ENCODE measurements around the gene C12orf54. TPM values are rescaled to one million over a fixed set of nuclear protein-coding genes. Genes with fewer than 3 reads are reported as not detected.
"Not testable (repeated sequence)": the region's sequence is repeated elsewhere in the genome, so short reads cannot be mapped to it uniquely, and the experiment has no call there.

The C12orf54 gene
- total RNA-seq, 3 donors from 2014 or later: 0.64 TPM; not detected in 2

- no peaks in the 10 kb centered on the region for H3K4me1 ChIP-seq
- H3K36me3 ChIP-seq: no peaks in the 10 kb centered on the region
- TF ChIP-seq POLR2AphosphoS5 (IDR thresholded peaks at IDR 0.05): no peak
- TF ChIP-seq CTCF (IDR thresholded peaks at IDR 0.05): no peak
- no peak for TF ChIP-seq POLR2A (IDR thresholded peaks at IDR 0.05)
- no peaks in the 10 kb centered on the region for H3K9me3 ChIP-seq
- no peak for DNase-seq (ENCODE audit: low spot score in 2 of 2)
- no peak overlapping the region for H3K4me3 ChIP-seq
- H3K27me3 ChIP-seq: no peaks in the 10 kb centered on the region
- intact Hi-C loops (cut with DNase I; ENCODE audit: low total_unique reads): no loop called here
- no peak overlapping the region for H3K27ac ChIP-seq
These were observed 23.0 kb upstream of the C12orf54 start for GRCh38 chr12:48459259-48459658.

DNA sequence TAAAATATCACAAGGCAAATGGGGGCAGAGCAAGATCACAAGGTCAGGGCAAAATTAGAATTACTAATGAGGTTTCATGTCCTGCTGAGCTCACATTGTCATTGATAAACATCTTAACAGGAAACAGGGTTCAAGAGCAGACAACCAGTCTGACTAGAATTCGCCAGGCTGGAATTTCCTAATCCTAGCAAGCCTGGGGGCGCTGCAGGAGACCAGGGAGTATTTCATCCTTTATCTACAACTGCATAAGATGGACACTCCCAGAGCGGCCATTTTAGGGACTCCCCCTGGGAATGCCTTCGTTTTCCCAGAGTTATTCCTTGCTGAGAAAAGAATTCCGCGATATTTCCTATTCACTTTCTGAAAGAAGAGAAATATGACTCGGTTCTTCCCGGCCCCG, 13.3 kb upstream of the C12orf54 start:
- intact Hi-C loops (cut with DNase I; ENCODE audit: low total_unique reads); H3K4me3 ChIP-seq; H3K27ac ChIP-seq; H3K36me3 ChIP-seq; H3K4me1 ChIP-seq; DNase-seq (ENCODE audit: low spot score in 2 of 2); H3K27me3 ChIP-seq: not testable (repeated sequence)
- peaks cover 12 to 35% of the 10 kb centered on the region in 2 donors for H3K9me3 ChIP-seq

- no peaks in the 10 kb centered on the region for H3K36me3 ChIP-seq
- no peak for TF ChIP-seq CTCF (IDR thresholded peaks at IDR 0.05)
- TF ChIP-seq POLR2A (IDR thresholded peaks at IDR 0.05): no peak
- no peak for TF ChIP-seq POLR2AphosphoS5 (IDR thresholded peaks at IDR 0.05)
- no peaks in the 10 kb centered on the region for H3K27me3 ChIP-seq
- no peak for DNase-seq (ENCODE audit: low spot score in 2 of 2)
- no peaks in the 10 kb centered on the region for H3K4me1 ChIP-seq
- no peak within 1 kb of the TSS for H3K4me3 ChIP-seq
- H3K9me3 ChIP-seq: peaks cover 12 to 35% of the 10 kb centered on the region in 2 donors
- intact Hi-C loops (cut with DNase I; ENCODE audit: low total_unique reads): no loop called here
- no peak within 1 kb of the TSS for H3K27ac ChIP-seq
These were observed 10.0 kb upstream of the C12orf54 start, which contains the start of gene ANP32D for GRCh38 chr12:48472259-48472658. ANP32D (plus strand) TSS chr12:48472559; CDS start chr12:48472665, 106 bp downstream.

DNA sequence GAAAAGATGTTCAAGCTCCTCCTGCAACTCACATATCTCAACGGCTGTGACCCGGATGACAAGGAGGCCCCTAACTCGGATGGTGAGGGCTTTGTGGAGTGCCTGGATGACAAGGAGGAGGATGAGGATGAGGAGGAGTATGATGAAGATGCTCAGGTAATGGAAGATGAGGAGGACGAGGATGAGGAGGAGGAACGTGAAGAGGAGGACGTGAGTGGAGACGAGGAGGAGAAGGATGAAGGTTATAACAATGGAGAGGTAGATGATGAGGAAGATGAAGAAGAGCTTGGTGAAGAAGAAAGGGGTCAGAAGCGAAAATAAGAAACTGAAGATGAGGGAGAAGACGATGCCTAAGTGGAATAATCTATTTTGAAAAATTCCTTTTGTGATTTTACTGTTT, 9.2 kb upstream of the C12orf54 start:
- H3K27me3 ChIP-seq: no peaks in the 10 kb centered on the region
- DNase-seq (ENCODE audit: low spot score in 2 of 2): no peak

GRCh38 chr12:48474497-48474896, 7.8 kb upstream of the C12orf54 start:
- intact Hi-C loops (cut with DNase I; ENCODE audit: low total_unique reads): not testable (repeated sequence)

More for the DNA sequence above, 9.2 kb upstream of the C12orf54 start:
- no peaks in the 10 kb centered on the region for H3K4me1 ChIP-seq
- no peak overlapping the region for H3K4me3 ChIP-seq
- no peaks in the 10 kb centered on the region for H3K36me3 ChIP-seq
- TF ChIP-seq CTCF (IDR thresholded peaks at IDR 0.05) (no peak), POLR2A (IDR thresholded peaks at IDR 0.05) (no peak), POLR2AphosphoS5 (IDR thresholded peaks at IDR 0.05) (no peak)
- intact Hi-C loops (cut with DNase I; ENCODE audit: low total_unique reads): no loop called here
- no peak overlapping the region for H3K27ac ChIP-seq
- peaks cover 12 to 34% of the 10 kb centered on the region in 2 donors for H3K9me3 ChIP-seq

GRCh38 chr12:48482930-48483329, 632 bp downstream of the C12orf54 start:
- no peaks in the 10 kb centered on the region for H3K36me3 ChIP-seq
- no peaks in the 10 kb centered on the region for H3K4me1 ChIP-seq
- intact Hi-C loops (cut with DNase I; ENCODE audit: low total_unique reads): no loop called here
- no peaks in the 10 kb centered on the region for H3K9me3 ChIP-seq
- no peak for TF ChIP-seq POLR2A (IDR thresholded peaks at IDR 0.05)
- no peak for TF ChIP-seq POLR2AphosphoS5 (IDR thresholded peaks at IDR 0.05)
- no peak for TF ChIP-seq CTCF (IDR thresholded peaks at IDR 0.05)
- no peak overlapping the region for H3K4me3 ChIP-seq
- H3K27ac ChIP-seq: no peak overlapping the region
- H3K27me3 ChIP-seq: no peaks in the 10 kb centered on the region
- DNase-seq (ENCODE audit: low spot score in 2 of 2): no peak

More at GRCh38 chr12:48474497-48474896, 7.8 kb upstream of the C12orf54 start:
- H3K36me3 ChIP-seq; H3K27me3 ChIP-seq; H3K4me3 ChIP-seq; H3K27ac ChIP-seq; DNase-seq (ENCODE audit: low spot score in 2 of 2); H3K4me1 ChIP-seq: not testable (repeated sequence)
- peaks cover 7 to 19% of the 10 kb centered on the region in 2 donors for H3K9me3 ChIP-seq
